Nephron (organoid): ENCODE measurements around the gene CDC23.

Experiments
- H3K27ac Mint-ChIP-seq, 3 experiments: 2 replicates each; pipeline ENCODE4 v1.8.0; 2020; ENCODE audit warnings: mixed read lengths in 3 of 3, mild to moderate bottlenecking in 2 of 3, moderate library complexity in 1 of 3
- H3K27me3 Mint-ChIP-seq: 2 replicates; pipeline ENCODE4 v1.8.0; 2021; ENCODE audit warnings: low read depth, mild to moderate bottlenecking, moderate library complexity, mixed read lengths
- H3K36me3 Mint-ChIP-seq: 2 replicates; pipeline ENCODE4 v1.8.0; 2020; ENCODE audit warnings: low read depth, mixed read lengths
- H3K4me1 Mint-ChIP-seq: 2 replicates; pipeline ENCODE4 v1.8.0; 2020; ENCODE audit warnings: mixed read lengths
- H3K4me3 Mint-ChIP-seq, 3 experiments: 2 replicates each; pipeline ENCODE4 v1.8.0; 2020; ENCODE audit warnings: mild to moderate bottlenecking in 3 of 3, mixed read lengths in 3 of 3, moderate library complexity in 2 of 3
- H3K9me3 Mint-ChIP-seq: 2 replicates; pipeline ENCODE4 v1.8.0; 2020; ENCODE audit warnings: mixed read lengths
- TF ChIP-seq, protein P1 (sequence below), 3 experiments: fragments of 200-600 bp; sonication (generic); IDR thresholded peaks; one replicate each; pipeline ENCODE4 v1.5.0; 2021; ENCODE audit warnings: antibody characterized with exemption in 3 of 3; ENCODE audit not compliant: unreplicated experiment in 3 of 3

CDC23 gene

DNA sequence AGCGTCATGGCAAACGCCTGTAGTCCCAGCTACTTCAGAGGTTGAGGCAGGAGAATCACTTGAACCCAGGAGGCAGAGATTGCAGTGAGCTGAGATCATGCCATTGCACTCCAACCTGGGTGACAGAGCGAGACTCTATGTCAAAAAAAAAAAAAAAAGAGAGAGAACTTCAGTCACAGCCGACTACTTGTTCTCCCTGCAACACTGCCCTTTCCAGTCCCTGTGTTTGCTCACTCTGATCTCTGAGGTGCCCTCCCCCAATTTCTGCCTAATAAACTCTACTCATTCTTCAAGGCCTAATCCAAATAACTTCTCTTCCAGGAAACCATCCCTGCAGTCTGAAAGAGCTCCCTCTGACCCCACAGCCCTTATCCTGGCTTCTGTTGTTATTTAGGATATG is 33.2 kb upstream of the CDC23 start:
- no peak overlapping the region for H3K4me3 Mint-ChIP-seq
- no peaks in the 10 kb centered on the region for H3K36me3 Mint-ChIP-seq
- peaks cover 22% of the 10 kb centered on the region for H3K4me1 Mint-ChIP-seq
- TF ChIP-seq, protein P1, sequence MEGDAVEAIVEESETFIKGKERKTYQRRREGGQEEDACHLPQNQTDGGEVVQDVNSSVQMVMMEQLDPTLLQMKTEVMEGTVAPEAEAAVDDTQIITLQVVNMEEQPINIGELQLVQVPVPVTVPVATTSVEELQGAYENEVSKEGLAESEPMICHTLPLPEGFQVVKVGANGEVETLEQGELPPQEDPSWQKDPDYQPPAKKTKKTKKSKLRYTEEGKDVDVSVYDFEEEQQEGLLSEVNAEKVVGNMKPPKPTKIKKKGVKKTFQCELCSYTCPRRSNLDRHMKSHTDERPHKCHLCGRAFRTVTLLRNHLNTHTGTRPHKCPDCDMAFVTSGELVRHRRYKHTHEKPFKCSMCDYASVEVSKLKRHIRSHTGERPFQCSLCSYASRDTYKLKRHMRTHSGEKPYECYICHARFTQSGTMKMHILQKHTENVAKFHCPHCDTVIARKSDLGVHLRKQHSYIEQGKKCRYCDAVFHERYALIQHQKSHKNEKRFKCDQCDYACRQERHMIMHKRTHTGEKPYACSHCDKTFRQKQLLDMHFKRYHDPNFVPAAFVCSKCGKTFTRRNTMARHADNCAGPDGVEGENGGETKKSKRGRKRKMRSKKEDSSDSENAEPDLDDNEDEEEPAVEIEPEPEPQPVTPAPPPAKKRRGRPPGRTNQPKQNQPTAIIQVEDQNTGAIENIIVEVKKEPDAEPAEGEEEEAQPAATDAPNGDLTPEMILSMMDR (IDR thresholded peaks at IDR 0.05; ENCODE audit: unreplicated experiment in 3 of 3), result no peak
- no peaks in the 10 kb centered on the region for H3K9me3 Mint-ChIP-seq
- H3K27me3 Mint-ChIP-seq, result peaks cover 42% of the 10 kb centered on the region
- H3K27ac Mint-ChIP-seq, result peak overlapping the region in 2 of 3 experiments; percentile 40 to 83

DNA sequence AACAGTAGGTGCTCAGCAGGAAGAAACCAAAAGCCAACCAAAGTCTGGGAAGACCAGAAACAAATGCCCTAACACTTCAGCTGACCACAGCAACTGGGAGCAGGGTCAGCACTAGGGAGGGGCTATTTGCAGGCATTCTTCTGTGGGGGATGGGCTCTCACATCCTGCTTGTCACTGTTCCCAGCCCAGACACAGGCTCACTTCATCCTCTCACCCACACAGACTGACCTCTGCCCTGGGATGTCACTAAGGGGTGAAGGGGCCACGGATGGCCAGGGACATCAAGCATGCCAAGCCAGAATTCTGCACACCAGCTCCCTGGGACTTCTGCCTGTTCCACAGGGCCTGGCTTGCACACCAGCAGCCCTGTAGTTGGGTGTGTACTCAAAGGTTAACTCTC is 32.6 kb upstream of the CDC23 start:
- no peaks in the 10 kb centered on the region for H3K9me3 Mint-ChIP-seq
- H3K27me3 Mint-ChIP-seq, result peaks cover 48% of the 10 kb centered on the region
- TF ChIP-seq, protein P1 (IDR thresholded peaks at IDR 0.05; ENCODE audit: unreplicated experiment in 3 of 3), result no peak

GRCh38 chr5:138243794-138244193 is 30.7 kb upstream of the CDC23 start:
- H3K9me3 Mint-ChIP-seq, result no peaks in the 10 kb centered on the region
- peak overlapping the region in 2 of 3 experiments; percentile 47 to 88 for H3K27ac Mint-ChIP-seq
- no peaks in the 10 kb centered on the region for H3K36me3 Mint-ChIP-seq
- peak overlapping the region in 1 of 3 experiments; percentile 62 for H3K4me3 Mint-ChIP-seq
- TF ChIP-seq, protein P1 (IDR thresholded peaks at IDR 0.05; ENCODE audit: unreplicated experiment in 3 of 3), result no peak
- H3K27me3 Mint-ChIP-seq, result peaks cover 59% of the 10 kb centered on the region
- peaks cover 30% of the 10 kb centered on the region for H3K4me1 Mint-ChIP-seq

More for the DNA sequence above, 32.6 kb upstream of the CDC23 start:
- Mint-ChIP-seq H3K4me1 (peaks cover 27% of the 10 kb centered on the region), H3K4me3 (no peak overlapping the region), H3K27ac (peak overlapping the region in 1 of 3 experiments; percentile 83), H3K36me3 (no peaks in the 10 kb centered on the region)

GRCh38 chr5:138241688-138242571 is 28.8 kb upstream of the CDC23 start:
- no peaks in the 10 kb centered on the region for H3K9me3 Mint-ChIP-seq
- H3K27me3 Mint-ChIP-seq, result peaks cover 61% of the 10 kb centered on the region
- no peaks in the 10 kb centered on the region for H3K36me3 Mint-ChIP-seq
- TF ChIP-seq, protein P1 (IDR thresholded peaks at IDR 0.05; ENCODE audit: unreplicated experiment in 3 of 3), result no peak
- peaks cover 30% of the 10 kb centered on the region for H3K4me1 Mint-ChIP-seq
- peak overlapping the region; percentile 68 to 81 (median 75) for H3K4me3 Mint-ChIP-seq
- H3K27ac Mint-ChIP-seq, result peak overlapping the region; percentile 56 to 88 (median 78)

DNA sequence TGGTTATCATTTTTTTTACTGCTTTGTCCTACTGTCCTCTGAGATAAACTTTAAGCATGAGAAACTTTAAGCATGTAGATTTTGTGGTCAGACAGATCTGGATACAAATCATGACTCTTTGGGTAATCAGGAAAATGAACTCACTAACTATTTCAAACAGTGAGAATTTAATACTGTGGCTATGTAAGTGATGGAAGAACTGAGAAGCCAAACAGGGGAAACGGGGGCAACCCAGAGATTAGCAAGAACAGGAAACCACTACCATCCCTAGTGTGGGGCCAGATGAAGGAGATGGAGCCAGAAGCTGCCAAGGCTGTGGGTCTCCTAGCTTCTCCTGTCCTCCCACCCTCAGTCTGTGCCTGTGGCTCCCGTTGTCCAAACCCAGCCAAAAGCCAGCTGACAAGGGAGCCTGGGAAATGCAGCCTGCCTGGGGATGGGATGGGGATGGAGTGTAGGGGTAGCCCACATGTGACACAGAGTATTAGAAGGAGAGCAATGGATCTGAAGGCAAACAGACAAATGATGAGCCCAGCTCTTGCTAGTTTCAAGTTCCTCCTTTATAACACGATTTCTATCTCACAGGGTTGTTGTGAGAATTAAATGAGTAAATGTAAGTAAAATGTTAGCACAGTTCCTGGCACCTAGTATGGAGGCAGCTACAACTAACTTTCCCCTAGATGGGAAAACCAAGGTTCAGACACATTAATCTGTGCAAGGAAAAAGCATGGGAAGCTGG is 27.7 kb upstream of the CDC23 start:
- TF ChIP-seq, protein P1 (IDR thresholded peaks at IDR 0.05; ENCODE audit: unreplicated experiment in 3 of 3), result no peak
- peak overlapping the region; percentile 10 to 78 (median 10) for H3K27ac Mint-ChIP-seq
- no peaks in the 10 kb centered on the region for H3K9me3 Mint-ChIP-seq
- H3K27me3 Mint-ChIP-seq, result peaks cover 58% of the 10 kb centered on the region
- peak overlapping the region; percentile 42 to 75 (median 58) for H3K4me3 Mint-ChIP-seq
- peaks cover 30% of the 10 kb centered on the region for H3K4me1 Mint-ChIP-seq
- no peaks in the 10 kb centered on the region for H3K36me3 Mint-ChIP-seq
